Activated naive CD8-positive, alpha-beta T cell (primary cell): ENCODE data around the gene STK17A.

Source experiments
- H3K27ac Mint-ChIP-seq: one replicate; pipeline ENCODE4 v1.8.0; 2021; ENCODE audit warnings: mixed read lengths
- H3K27me3 Mint-ChIP-seq: one replicate; pipeline ENCODE4 v1.8.0; 2021; ENCODE audit warnings: mixed read lengths
- H3K36me3 Mint-ChIP-seq: one replicate; pipeline ENCODE4 v1.8.0; 2021; ENCODE audit warnings: mixed read lengths
- H3K4me1 Mint-ChIP-seq: one replicate; pipeline ENCODE4 v1.8.0; 2021; ENCODE audit warnings: low read depth, mixed read lengths
- H3K4me3 Mint-ChIP-seq: one replicate; pipeline ENCODE4 v1.8.0; 2021; ENCODE audit warnings: mild to moderate bottlenecking, mixed read lengths
- H3K9me3 Mint-ChIP-seq: one replicate; pipeline ENCODE4 v1.8.0; 2021; ENCODE audit warnings: low read depth, mixed read lengths

STK17A gene

GRCh38 chr7:43646603-43647338, 63.9 kb downstream of the STK17A start:
- H3K36me3 Mint-ChIP-seq = peaks cover 29% of the 10 kb centered on the region
- peak overlapping the region; percentile 75 for H3K4me3 Mint-ChIP-seq
- H3K4me1 Mint-ChIP-seq = peaks cover 99% of the 10 kb centered on the region
- H3K9me3 Mint-ChIP-seq = no peaks in the 10 kb centered on the region
- peak overlapping the region; percentile 97 for H3K27ac Mint-ChIP-seq
- H3K27me3 Mint-ChIP-seq = no peaks in the 10 kb centered on the region

- Mint-ChIP-seq H3K27me3 (no peaks in the 10 kb centered on the region), H3K9me3 (no peaks in the 10 kb centered on the region), H3K27ac (peak overlapping the region; percentile 97), H3K4me3 (peak overlapping the region; percentile 75), H3K4me1 (peaks cover 99% of the 10 kb centered on the region), H3K36me3 (peaks cover 29% of the 10 kb centered on the region)
Observed at GRCh38 chr7:43647339-43647672, 64.4 kb downstream of the STK17A start.

- Mint-ChIP-seq H3K4me1 (peaks cover 99% of the 10 kb centered on the region), H3K27me3 (no peaks in the 10 kb centered on the region), H3K9me3 (no peaks in the 10 kb centered on the region), H3K4me3 (peak overlapping the region; percentile 75), H3K36me3 (peaks cover 28% of the 10 kb centered on the region), H3K27ac (peak overlapping the region; percentile 97)
Observed at GRCh38 chr7:43647673-43648472, 65.0 kb downstream of the STK17A start.

GRCh38 chr7:43648473-43649406, 65.8 kb downstream of the STK17A start:
- H3K9me3 Mint-ChIP-seq = no peaks in the 10 kb centered on the region
- H3K4me3 Mint-ChIP-seq = peak overlapping the region; percentile 75
- peak overlapping the region; percentile 97 for H3K27ac Mint-ChIP-seq
- H3K4me1 Mint-ChIP-seq = peaks cover 96% of the 10 kb centered on the region
- no peaks in the 10 kb centered on the region for H3K27me3 Mint-ChIP-seq
- peaks cover 24% of the 10 kb centered on the region for H3K36me3 Mint-ChIP-seq

GRCh38 chr7:43649755-43650274, 66.9 kb downstream of the STK17A start:
- H3K36me3 Mint-ChIP-seq = peaks cover 29% of the 10 kb centered on the region
- no peaks in the 10 kb centered on the region for H3K27me3 Mint-ChIP-seq
- H3K4me3 Mint-ChIP-seq = peak overlapping the region; percentile 75
- no peaks in the 10 kb centered on the region for H3K9me3 Mint-ChIP-seq
- peaks cover 96% of the 10 kb centered on the region for H3K4me1 Mint-ChIP-seq
- H3K27ac Mint-ChIP-seq = peak overlapping the region; percentile 97

- Mint-ChIP-seq H3K4me1 (peaks cover 94% of the 10 kb centered on the region), H3K36me3 (peaks cover 26% of the 10 kb centered on the region), H3K4me3 (peak overlapping the region; percentile 75), H3K27ac (peak overlapping the region; percentile 97), H3K27me3 (no peaks in the 10 kb centered on the region), H3K9me3 (no peaks in the 10 kb centered on the region)
Observed at GRCh38 chr7:43650457-43651052, 67.6 kb downstream of the STK17A start.

GRCh38 chr7:43652364-43652763, 69.5 kb downstream of the STK17A start:
- Mint-ChIP-seq H3K4me3 (peak overlapping the region; percentile 56), H3K36me3 (peaks cover 28% of the 10 kb centered on the region), H3K4me1 (peaks cover 88% of the 10 kb centered on the region), H3K9me3 (no peaks in the 10 kb centered on the region), H3K27me3 (no peaks in the 10 kb centered on the region), H3K27ac (peak overlapping the region; percentile 97)

GRCh38 chr7:43653466-43653865, 70.6 kb downstream of the STK17A start:
- Mint-ChIP-seq H3K36me3 (peaks cover 30% of the 10 kb centered on the region), H3K27me3 (no peaks in the 10 kb centered on the region), H3K4me3 (peak overlapping the region; percentile 27), H3K4me1 (peaks cover 84% of the 10 kb centered on the region), H3K9me3 (no peaks in the 10 kb centered on the region), H3K27ac (peak overlapping the region; percentile 76)

- Mint-ChIP-seq H3K27ac (peak overlapping the region; percentile 76), H3K9me3 (no peaks in the 10 kb centered on the region), H3K36me3 (peaks cover 34% of the 10 kb centered on the region), H3K4me3 (peak overlapping the region; percentile 27), H3K4me1 (peaks cover 84% of the 10 kb centered on the region), H3K27me3 (no peaks in the 10 kb centered on the region)
Observed at GRCh38 chr7:43653891-43654504, 71.1 kb downstream of the STK17A start.

- H3K4me3 Mint-ChIP-seq = no peak overlapping the region
- H3K36me3 Mint-ChIP-seq = peaks cover 34% of the 10 kb centered on the region
- no peaks in the 10 kb centered on the region for H3K27me3 Mint-ChIP-seq
- H3K9me3 Mint-ChIP-seq = no peaks in the 10 kb centered on the region
- no peak overlapping the region for H3K27ac Mint-ChIP-seq
- peaks cover 83% of the 10 kb centered on the region for H3K4me1 Mint-ChIP-seq
Observed at GRCh38 chr7:43655584-43655983, 72.7 kb downstream of the STK17A start.

GRCh38 chr7:43656997-43657396, 74.1 kb downstream of the STK17A start:
- H3K4me3 Mint-ChIP-seq = no peak overlapping the region
- peak overlapping the region; percentile 79 for H3K27ac Mint-ChIP-seq
- no peaks in the 10 kb centered on the region for H3K27me3 Mint-ChIP-seq
- no peaks in the 10 kb centered on the region for H3K9me3 Mint-ChIP-seq
- peaks cover 77% of the 10 kb centered on the region for H3K4me1 Mint-ChIP-seq
- peaks cover 36% of the 10 kb centered on the region for H3K36me3 Mint-ChIP-seq

GRCh38 chr7:43658718-43659548, 76.0 kb downstream of the STK17A start:
- Mint-ChIP-seq H3K36me3 (peaks cover 37% of the 10 kb centered on the region), H3K4me3 (peak overlapping the region; percentile 71), H3K27ac (peak overlapping the region; percentile 98), H3K4me1 (peaks cover 68% of the 10 kb centered on the region), H3K27me3 (no peaks in the 10 kb centered on the region), H3K9me3 (no peaks in the 10 kb centered on the region)

GRCh38 chr7:43659549-43659896, 76.6 kb downstream of the STK17A start:
- H3K4me1 Mint-ChIP-seq = peaks cover 68% of the 10 kb centered on the region
- H3K9me3 Mint-ChIP-seq = no peaks in the 10 kb centered on the region
- no peaks in the 10 kb centered on the region for H3K27me3 Mint-ChIP-seq
- peaks cover 31% of the 10 kb centered on the region for H3K36me3 Mint-ChIP-seq
- peak overlapping the region; percentile 77 for H3K27ac Mint-ChIP-seq
- no peak overlapping the region for H3K4me3 Mint-ChIP-seq
